Thoracic aorta endothelial cell (primary cell): ENCODE results near the gene PBX2. TPM values are rescaled to one million over a fixed set of nuclear protein-coding genes. Genes with fewer than 3 reads are reported as not detected.

Experiments used
- small RNA-seq: library from RNA; depleted of rRNA; stranded (forward); fragments of <200 nt; gene quantifications from one replicate; pipeline ENCODE3, GENCODE V24; 2012
- total RNA-seq: library from RNA; depleted of rRNA; stranded (reverse); fragments of >200 nt; gene quantifications from 2 replicates; pipeline ENCODE4 v1.2.3, GENCODE V29; 2012

Gene PBX2
- total RNA-seq, result 41.5 and 43.2 TPM in 2 replicates

GRCh38 chr6:32190054-32190851, at the start of gene PBX2:
PBX2 (minus strand) TSS chr6:32190202; CDS start chr6:32189915, 287 bp downstream.

GRCh38 chr6:32223258-32224235, 33.5 kb upstream of the PBX2 start, which contains the start of gene NOTCH4:
NOTCH4 (minus strand) TSS chr6:32224067; CDS start chr6:32223928, 139 bp downstream.

DNA sequence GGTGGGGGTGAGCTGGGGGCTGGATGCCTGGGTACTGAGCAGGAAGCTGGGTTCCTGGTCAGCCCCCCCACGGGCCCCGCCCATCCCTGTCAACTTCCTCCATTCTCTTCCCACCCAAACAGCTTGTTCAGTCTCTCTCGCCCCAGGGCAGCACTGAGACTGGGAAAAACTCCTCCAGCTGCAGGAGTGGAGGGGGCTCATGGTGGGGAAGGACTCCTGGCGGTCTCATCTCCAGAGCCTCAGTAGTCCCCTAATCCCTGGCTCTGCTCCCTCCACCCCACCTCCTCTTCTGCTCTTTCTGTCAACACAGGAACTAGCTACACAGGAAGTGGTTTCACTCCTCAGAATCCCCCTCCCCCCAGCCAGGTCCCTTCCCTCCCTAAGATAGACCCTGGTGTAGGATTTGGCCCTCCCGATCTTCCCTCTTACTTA, 2.6 kb upstream of the PBX2 start, which contains the start of gene GPSM3:
Gene GPSM3 (minus strand): TSS at position 36 of the 432 bp plus-strand sequence. CDS start 130 bp downstream, outside the sequence.

GRCh38 chr6:32184084-32184640, 5.8 kb downstream of the PBX2 start, which contains the start of gene AGER:
AGER (minus strand) TSS chr6:32184253; CDS start chr6:32184222, 31 bp downstream.

DNA sequence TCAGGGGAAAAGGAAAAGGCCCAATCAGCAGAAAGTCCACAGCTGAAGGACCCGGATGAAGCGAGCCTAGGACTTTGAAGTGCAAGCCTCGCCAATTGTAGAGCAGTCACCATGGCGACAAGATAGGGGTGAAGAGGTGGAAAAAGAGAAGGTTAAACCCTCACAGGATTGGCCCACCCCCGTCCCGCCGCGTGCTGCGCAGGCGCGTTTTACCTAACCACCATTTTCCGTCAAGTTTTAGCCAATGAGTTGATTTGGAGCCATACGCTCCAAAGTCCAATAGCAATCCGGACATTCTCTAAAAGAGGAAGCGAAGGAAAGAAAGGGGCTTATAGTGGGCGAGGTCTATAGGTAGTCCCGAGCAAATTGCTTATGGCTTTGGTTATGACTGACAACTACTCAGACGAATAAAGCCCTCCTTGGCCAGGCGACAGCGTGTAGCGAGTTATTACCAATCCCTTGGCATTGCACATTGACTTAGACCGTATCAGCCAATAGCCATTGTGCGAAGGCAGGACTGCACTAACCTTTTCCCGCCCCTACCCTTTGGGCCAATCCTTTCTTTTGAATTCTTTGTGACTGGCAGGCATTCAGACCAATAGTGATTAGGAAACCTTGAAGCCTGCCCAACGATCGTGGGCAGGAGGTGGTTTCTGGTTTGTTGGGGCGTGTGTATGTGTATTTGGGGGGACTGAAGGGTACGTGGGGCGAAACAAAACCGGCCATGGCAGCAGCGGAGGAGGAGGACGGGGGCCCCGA, 12.0 kb downstream of the PBX2 start, which contains the start of gene RNF5:
Gene RNF5 (plus strand): TSS at position 618 of the 759 bp plus-strand sequence. CDS start 107 bp downstream, at position 725.

GRCh38 chr6:32175711-32176475, 14.1 kb downstream of the PBX2 start, which contains the start of gene AGPAT1:
AGPAT1 (minus strand) TSS chr6:32176084; CDS start chr6:32171496, 4,588 bp downstream.

DNA sequence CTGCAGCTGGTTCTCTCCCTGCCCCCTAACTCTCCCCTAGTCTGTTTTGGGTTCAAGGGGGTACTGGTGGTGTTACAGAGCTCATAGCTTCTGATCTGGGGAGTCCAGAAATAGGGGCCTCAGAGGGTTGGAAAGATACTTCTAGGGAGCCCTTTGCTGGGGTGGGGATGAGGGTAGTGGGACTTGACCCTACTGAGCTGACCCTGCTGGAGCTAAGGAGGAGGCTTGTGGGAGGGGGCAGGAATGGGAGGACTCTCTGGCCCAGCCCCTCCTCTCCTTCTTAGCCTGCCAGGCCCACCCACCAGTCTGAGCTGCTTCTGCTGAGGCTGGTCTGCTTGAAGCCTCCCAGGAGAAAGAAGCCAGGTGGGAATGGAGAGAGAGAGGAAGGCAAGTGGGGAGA, 25.7 kb downstream of the PBX2 start, which contains the start of gene EGFL8:
Gene EGFL8 (plus strand): TSS at position 301 of the 400 bp plus-strand sequence. CDS start 1,571 bp downstream, outside the sequence.

DNA sequence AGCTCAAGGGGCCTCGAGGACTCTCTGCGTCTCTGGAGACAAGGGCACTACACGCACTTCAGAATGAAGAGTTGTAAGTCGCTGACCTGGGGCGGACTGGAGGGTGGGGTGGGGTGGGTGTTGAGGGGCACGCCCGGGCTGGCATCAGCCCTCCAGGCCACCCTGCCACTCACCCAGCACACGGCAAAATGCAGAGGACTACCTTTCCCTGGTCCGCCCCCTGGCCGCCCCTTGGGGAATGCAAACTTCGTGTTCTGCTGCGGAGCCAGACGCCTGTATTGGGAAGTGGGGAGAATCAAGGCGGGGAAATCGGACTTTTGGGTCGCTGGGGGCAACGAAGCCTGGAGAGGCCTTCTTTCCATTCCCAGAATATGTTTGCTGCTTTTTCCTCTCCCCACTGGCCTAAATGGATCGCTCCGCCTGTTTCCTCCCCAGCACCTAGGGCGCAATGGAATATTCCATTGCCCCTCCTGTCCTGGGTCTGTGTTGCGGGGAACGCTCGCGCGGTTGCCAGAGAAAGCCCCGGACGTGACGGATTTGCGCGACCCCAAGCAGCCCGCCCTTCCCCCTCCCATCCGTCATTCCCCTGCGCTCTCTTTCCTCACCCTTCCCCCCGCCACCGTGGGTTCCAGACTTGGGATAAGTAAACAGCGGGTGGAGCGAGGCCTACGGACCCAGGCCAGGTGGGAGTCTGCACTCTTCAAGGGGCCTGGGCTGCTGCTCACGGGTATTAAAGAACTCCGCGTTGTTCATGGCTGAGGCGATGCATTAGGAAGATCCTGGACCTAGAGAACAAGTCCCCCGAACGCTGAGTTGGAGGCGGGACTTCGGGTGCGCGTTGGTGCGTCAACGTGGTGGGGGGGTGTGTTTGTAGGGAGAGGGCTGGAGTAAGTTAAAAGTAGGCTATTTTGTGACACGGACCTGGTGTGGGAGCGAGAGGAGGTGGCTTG, 36.2 kb downstream of the PBX2 start, which contains the start of gene PPT2:
Gene PPT2 (plus strand): TSS at position 578 of the 950 bp plus-strand sequence. CDS start 454 bp downstream, outside the sequence.

GRCh38 chr6:32151863-32152768, 37.9 kb downstream of the PBX2 start, which contains the start of gene PRRT1:
PRRT1 (minus strand) TSS chr6:32151939; CDS start chr6:32151827, 112 bp downstream.

Small RNA genes lying within 50 kb of the gene (small RNA-seq; reads per million reads assigned to genes)
- gene AL662884.1, result not detected
- not detected for gene MIR6833

Other genes starting within 250 kb of the PBX2 start
- gene CFB, start 244.1 kb downstream of the PBX2 start, total RNA-seq, result 1.3 TPM in 2 replicates
- gene NELFE, start 231.2 kb downstream of the PBX2 start, total RNA-seq, result 99.7 and 101 TPM in 2 replicates
- 38.3 and 43.7 TPM in 2 replicates for gene SKIC2, start 231.0 kb downstream of the PBX2 start, total RNA-seq
- gene DXO, start 218.1 kb downstream of the PBX2 start, total RNA-seq, result 13.2 and 14.2 TPM in 2 replicates
- 0.86 and 1.6 TPM in 2 replicates for gene C4A, start 208.1 kb downstream of the PBX2 start, total RNA-seq
- 0.43 and 1.9 TPM in 2 replicates for gene C4B, start 175.4 kb downstream of the PBX2 start, total RNA-seq
- not detected in 2 replicates for gene CYP21A2, start 151.8 kb downstream of the PBX2 start, total RNA-seq
- 0.13 and 2.1 TPM in 2 replicates for gene TNXB, start 80.9 kb downstream of the PBX2 start, total RNA-seq
- 33.1 and 38.4 TPM in 2 replicates for gene ATF6B, start 62.0 kb downstream of the PBX2 start, total RNA-seq
- gene FKBPL, start 59.9 kb downstream of the PBX2 start, total RNA-seq, result 5.2 and 6.7 TPM in 2 replicates
- 0.14 TPM in 1 of 2 replicates, not detected in the other for gene PRRT1, start 38.3 kb downstream of the PBX2 start, total RNA-seq
- gene PPT2, start 36.1 kb downstream of the PBX2 start, total RNA-seq, result 32.7 and 42.2 TPM in 2 replicates
- gene EGFL8, start 25.6 kb downstream of the PBX2 start, total RNA-seq, result 1.1 and 1.2 TPM in 2 replicates
- gene AGPAT1, start 14.1 kb downstream of the PBX2 start, total RNA-seq, result 17.3 and 24.0 TPM in 2 replicates
- 28.9 and 42.6 TPM in 2 replicates for gene RNF5, start 11.8 kb downstream of the PBX2 start, total RNA-seq
- 0.27 and 0.36 TPM in 2 replicates for gene AGER, start 5.9 kb downstream of the PBX2 start, total RNA-seq
- gene GPSM3, start 2.4 kb upstream of the PBX2 start, total RNA-seq, result 7.6 and 11.6 TPM in 2 replicates
- gene NOTCH4, start 33.9 kb upstream of the PBX2 start, total RNA-seq, result 32.6 and 103 TPM in 2 replicates
- not detected in 2 replicates for gene TSBP1, start 181.7 kb upstream of the PBX2 start, total RNA-seq
- gene BTNL2, start 217.0 kb upstream of the PBX2 start, total RNA-seq, result not detected in 2 replicates
- gene HLA-DRA, start 249.7 kb upstream of the PBX2 start, total RNA-seq, result not detected in 2 replicates